NCI-H2227 treated with DMSO at 0.1 percent for 48 hours (cell line): ENCODE data around the gene PCDHGB6.
"Not testable (repeated sequence)": the region's sequence is repeated elsewhere in the genome, so short reads cannot be mapped to it uniquely, and the experiment has no call there.

Experiments
- DNase-seq: peaks from one replicate; lab custom pipeline; 2025; lab: John Stamatoyannopoulos, UW

The PCDHGB6 gene

DNA sequence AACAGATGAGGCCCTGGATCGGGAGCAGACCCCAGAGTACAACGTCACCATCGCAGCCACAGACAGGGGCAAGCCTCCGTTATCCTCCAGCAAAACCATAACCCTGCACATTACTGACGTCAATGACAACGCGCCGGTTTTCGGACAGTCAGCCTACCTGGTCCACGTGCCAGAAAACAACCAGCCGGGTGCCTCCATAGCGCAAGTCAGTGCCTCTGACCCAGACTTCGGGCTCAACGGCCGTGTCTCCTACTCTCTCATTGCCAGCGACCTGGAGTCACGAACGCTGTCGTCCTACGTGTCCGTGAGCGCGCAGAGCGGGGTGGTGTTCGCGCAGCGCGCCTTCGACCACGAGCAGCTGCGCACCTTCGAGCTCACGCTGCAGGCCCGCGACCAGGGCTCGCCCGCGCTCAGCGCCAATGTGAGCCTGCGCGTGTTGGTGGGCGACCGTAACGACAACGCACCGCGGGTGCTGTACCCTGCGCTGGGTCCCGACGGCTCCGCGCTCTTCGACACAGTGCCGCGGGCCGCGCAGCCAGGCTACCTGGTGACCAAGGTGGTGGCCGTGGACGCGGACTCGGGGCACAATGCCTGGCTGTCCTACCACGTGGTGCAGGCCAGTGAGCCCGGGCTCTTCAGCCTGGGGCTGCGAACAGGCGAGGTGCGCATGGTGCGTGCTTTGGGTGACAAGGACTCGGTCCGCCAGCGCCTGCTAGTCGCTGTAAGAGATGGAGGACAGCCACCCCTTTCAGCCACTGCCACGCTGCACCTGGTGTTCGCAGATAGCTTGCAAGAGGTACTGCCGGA is 11.5 kb downstream of the PCDHGB6 start:
- no peak for DNase-seq

DNA sequence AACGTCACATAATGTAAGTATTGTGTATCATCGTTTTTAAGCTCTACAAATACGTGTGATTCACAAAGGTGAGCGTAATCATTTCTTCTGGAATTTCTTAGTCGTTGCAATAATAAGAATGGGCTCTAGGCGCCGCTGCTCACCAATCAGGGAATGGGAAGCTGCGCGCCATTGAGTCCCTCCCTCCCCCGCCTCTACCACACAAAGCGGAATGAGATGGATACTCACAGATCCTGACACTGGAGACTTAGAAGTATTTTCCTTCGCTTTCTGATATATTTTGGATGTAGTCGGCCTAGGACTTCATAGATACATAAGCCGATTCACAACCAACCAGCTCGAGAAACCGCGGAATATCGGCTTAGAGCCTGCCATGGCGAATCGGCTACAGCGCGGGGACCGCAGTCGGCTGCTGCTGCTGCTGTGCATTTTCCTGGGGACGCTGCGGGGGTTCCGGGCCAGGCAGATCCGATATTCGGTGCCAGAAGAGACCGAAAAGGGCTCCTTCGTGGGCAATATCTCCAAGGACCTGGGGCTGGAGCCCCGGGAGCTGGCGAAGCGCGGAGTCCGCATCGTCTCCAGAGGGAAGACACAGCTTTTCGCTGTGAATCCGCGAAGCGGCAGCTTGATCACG is 13.2 kb downstream of the PCDHGB6 start, which contains the start of gene PCDHGA11:
TSS of gene PCDHGA11 (plus strand) at position 197 of the 634 bp plus-strand sequence. CDS start at position 374, 177 bp downstream.
- no peak for DNase-seq

DNA sequence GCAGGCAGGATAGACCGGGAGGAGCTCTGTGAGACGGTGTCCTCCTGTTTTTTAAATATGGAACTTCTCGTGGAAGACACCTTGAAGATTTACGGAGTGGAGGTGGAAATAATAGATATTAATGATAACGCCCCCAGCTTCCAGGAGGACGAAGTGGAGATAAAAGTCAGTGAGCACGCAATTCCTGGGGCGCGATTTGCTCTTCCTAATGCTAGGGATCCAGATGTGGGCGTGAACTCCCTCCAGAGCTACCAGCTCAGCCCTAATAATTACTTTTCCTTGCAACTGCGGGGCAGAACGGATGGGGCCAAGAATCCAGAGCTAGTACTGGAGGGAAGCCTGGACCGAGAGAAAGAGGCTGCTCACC is 13.7 kb downstream of the PCDHGB6 start:
- DNase-seq, result no peak

DNA sequence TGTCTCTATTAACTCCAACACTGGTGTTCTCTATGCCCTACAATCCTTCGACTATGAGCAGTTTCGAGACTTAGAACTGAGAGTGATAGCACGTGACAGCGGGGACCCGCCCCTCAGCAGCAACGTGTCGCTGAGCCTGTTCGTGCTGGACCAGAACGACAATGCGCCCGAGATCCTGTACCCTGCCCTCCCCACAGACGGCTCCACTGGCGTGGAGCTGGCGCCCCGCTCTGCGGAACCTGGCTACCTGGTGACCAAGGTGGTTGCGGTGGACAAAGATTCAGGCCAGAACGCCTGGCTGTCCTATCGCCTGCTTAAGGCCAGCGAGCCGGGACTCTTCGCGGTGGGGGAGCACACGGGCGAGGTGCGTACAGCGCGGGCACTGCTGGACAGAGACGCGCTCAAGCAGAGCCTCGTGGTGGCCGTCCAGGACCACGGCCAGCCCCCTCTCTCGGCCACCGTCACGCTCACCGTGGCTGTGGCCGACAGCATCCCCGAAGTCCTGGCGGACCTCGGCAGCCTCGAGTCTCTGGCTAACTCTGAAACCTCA is 15.0 kb downstream of the PCDHGB6 start:
- no peak for DNase-seq

DNA sequence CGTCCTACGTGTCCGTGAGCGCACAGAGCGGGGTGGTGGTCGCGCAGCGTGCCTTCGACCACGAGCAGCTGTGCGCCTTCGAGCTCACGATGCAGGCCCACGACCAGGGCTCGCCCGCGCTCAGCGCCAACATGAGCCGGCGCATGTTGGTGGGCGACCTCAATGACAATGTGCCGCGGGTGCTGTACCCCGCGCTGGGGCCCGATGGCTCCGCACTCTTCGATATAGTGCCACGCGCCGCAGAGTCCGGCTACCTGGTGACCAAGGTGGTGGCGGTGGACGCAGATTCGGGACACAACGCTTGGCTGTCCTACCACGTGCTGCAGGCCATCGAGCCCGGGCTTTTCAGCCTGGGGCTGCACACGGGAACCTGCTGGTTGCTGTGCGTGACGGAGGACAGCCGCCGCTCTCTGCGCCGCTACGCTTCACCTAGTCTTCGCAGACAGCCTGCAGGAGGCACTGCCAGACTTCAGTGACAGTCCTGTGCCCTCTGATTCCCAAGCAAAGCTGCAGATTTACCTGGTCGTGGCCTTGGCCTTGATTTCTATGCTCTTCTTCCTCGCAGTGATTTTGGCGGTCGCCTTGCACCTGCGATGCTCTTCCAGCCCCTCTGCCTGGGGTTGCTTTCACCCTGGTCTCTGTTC is 20.1 kb downstream of the PCDHGB6 start:
- DNase-seq, result no peak

DNA sequence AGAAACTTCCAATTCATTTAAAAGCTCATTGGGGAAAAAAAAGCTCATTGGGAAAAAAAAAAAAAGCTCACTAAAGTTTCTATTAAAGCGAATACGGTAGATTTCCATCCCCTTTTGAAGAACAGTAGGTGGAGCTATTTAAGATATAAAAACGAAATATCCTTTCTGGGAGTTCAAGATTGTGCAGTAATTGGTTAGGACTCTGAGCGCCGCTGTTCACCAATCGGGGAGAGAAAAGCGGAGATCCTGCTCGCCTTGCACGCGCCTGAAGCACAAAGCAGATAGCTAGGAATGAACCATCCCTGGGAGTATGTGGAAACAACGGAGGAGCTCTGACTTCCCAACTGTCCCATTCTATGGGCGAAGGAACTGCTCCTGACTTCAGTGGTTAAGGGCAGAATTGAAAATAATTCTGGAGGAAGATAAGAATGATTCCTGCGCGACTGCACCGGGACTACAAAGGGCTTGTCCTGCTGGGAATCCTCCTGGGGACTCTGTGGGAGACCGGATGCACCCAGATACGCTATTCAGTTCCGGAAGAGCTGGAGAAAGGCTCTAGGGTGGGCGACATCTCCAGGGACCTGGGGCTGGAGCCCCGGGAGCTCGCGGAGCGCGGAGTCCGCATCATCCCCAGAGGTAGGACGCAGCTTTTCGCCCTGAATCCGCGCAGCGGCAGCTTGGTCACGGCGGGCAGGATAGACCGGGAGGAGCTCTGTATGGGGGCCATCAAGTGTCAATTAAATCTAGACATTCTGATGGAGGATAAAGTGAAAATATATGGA is 22.7 kb downstream of the PCDHGB6 start, which contains the start of gene PCDHGA12:
TSS of gene PCDHGA12 (plus strand) at position 176 of the 782 bp plus-strand sequence. CDS start at position 429, 253 bp downstream.
- DNase-seq, result no peak

DNA sequence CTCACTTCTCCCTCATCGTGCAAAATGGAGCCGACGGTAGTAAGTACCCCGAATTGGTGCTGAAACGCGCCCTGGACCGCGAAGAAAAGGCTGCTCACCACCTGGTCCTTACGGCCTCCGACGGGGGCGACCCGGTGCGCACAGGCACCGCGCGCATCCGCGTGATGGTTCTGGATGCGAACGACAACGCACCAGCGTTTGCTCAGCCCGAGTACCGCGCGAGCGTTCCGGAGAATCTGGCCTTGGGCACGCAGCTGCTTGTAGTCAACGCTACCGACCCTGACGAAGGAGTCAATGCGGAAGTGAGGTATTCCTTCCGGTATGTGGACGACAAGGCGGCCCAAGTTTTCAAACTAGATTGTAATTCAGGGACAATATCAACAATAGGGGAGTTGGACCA is 23.5 kb downstream of the PCDHGB6 start:
- DNase-seq, result no peak

DNA sequence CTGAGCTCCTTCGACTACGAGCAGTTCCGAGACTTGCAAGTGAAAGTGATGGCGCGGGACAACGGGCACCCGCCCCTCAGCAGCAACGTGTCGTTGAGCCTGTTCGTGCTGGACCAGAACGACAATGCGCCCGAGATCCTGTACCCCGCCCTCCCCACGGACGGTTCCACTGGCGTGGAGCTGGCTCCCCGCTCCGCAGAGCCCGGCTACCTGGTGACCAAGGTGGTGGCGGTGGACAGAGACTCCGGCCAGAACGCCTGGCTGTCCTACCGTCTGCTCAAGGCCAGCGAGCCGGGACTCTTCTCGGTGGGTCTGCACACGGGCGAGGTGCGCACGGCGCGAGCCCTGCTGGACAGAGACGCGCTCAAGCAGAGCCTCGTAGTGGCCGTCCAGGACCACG is 24.5 kb downstream of the PCDHGB6 start:
- DNase-seq, result not testable (repeated sequence)

DNA sequence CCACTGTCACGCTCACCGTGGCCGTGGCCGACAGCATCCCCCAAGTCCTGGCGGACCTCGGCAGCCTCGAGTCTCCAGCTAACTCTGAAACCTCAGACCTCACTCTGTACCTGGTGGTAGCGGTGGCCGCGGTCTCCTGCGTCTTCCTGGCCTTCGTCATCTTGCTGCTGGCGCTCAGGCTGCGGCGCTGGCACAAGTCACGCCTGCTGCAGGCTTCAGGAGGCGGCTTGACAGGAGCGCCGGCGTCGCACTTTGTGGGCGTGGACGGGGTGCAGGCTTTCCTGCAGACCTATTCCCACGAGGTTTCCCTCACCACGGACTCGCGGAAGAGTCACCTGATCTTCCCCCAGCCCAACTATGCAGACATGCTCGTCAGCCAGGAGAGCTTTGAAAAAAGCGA is 24.9 kb downstream of the PCDHGB6 start:
- DNase-seq, result not testable (repeated sequence)

DNA sequence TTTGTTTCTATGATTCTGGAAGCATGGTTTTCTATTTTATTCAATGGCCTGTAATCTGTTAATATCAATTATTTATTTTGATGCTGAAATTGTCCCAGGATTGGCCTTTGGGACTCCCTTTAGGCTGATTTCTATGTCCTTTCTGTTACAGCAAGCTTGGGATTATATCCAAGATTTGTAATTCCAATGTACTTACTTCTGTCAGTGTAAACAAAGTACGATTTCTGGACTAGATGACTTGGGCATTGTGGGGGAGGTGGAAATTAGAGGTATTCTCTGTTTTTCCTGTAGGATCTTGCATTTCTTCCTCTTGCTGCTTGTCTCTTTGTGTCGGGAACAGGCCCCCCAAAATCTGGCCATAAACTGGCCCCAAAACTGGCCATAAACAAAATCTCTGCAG is 26.2 kb downstream of the PCDHGB6 start:
- DNase-seq, result no peak

DNA sequence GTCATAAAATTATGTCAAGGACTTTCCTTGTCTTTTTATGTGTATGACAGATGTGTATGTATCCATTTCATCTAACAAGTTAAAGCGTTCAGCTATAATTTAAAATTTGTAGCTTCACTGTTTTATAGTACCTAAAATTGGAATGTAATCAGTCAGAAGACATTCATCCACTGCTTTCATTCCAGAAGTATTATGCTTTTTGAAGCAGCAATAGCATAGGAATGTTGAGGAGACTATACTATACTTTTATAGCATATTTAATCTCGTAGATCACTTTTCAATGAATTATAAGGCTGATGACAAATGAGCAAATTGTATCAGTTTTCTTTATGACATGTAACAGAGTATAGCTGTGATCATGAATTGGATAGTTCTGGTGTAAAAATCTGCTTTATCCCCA is 29.4 kb downstream of the PCDHGB6 start:
- DNase-seq, result no peak

DNA sequence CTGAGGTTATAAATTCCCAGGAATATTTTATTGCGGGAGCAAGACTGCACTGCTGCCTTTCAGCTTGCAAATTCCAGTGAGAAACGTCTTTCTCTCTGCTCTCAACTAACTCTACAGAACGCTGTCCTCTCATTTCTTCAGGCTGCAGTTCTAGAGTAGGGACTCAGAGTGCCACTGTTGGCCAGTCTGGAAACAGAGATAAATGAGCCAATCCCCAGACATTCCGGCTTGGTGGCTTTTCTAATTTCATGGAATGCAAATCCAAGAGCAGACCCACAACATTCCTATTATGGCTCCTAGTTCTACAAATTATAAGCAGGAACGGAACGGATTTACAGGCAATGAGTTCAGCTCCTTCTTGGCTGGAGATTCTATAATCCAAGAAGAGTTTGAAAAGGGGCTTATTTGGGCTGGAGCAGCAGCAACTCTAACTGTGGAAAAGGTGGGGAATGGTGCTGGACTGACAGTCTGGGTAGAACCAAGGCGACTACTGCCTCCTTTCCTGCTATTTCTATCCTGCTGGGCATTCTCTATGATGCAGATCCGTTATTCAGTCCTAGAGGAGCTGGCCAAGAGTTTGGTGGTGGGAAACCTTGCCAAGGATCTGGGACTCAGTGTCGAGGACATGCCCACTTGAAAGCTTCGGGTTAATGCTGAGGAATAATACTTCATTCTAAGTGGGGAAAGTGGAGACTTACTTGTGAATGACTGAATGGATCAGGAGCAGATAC is 31.8 kb downstream of the PCDHGB6 start:
- DNase-seq, result no peak

DNA sequence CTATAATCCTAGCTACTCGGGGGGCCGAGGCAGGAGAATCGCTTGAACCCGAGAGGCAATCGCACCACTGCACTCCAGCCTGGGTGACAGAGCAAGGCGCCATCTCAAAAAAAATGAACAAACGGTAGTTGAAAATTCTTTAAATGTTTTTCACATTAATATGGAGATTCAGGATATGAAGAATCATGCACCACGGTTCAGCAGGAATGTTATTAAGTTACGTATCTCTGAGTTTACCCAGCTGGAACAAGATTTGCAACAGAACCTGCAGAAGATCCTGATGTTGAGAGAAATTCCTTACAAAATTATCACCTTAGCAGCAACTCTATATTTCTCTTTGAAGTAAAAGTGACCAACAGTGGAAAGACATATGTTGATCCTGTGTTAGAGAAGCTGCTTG is 32.5 kb downstream of the PCDHGB6 start:
- no peak for DNase-seq

DNA sequence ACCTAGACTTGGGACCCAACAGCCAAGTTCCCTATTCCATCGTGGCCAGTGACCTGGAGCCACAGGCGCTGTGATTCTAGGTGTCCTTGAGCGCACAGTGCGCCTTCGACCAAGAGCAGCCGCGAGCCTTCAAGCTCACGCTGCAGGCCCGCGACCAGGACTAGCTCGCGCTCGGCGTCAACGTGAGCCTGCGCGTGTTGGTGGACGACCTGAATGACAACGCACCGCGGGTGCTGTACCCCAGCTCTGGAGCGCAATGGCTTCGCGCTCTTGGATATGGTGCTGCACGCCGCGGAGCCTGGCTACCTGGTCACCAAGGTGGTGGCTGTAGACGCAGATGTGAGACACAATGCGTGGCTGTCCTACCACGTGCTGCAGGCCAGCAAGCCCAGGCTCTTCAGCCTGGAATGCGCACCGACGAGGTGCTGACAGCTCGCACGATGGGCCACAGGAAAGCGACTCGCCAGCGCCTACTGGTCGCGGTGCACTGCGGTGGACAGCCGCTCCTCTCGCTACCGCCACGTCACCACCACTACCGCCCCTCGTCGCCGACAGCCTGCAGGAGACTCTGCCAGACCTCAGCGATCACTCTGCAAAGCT is 33.9 kb downstream of the PCDHGB6 start:
- DNase-seq, result no peak
